ENCODE data around the gene ASPM. TPM values are rescaled to one million over a fixed set of nuclear protein-coding genes. Genes with fewer than 3 reads are reported as not detected.

The ASPM gene
- total RNA-seq, 1 experiment from 2014 or later = 32.8 TPM

- H3K27me3 Mint-ChIP-seq (ENCODE audit: insufficient read depth, unreplicated experiment) = no peaks in the 10 kb centered on the region
- H3K4me1 Mint-ChIP-seq (ENCODE audit: insufficient read depth, unreplicated experiment) = no peaks in the 10 kb centered on the region
- ChIA-PET CTCF (interaction anchor here (0.5 to 1.4 kb wide), 6 partner anchors 9 to 328 kb away, joined by 3 to 12 read pairs (median 4); no protein-coding TSS in a partner anchor), POLR2A (interaction anchor here (0.6 to 1.9 kb wide), 4 partner anchors 9 to 113 kb away, joined by 3 to 8 read pairs (median 4); no protein-coding TSS in a partner anchor)
- no peaks in the 10 kb centered on the region for H3K9me3 Mint-ChIP-seq (ENCODE audit: unreplicated experiment)
- H3K27ac Mint-ChIP-seq (ENCODE audit: low read depth, unreplicated experiment) = no peak overlapping the region
- no TSS peak for BruUV-seq (replicated peaks)
- DNase-seq (ENCODE audit: unreplicated experiment) = no peak
- no peaks in the 10 kb centered on the region for H3K36me3 Mint-ChIP-seq (ENCODE audit: insufficient read depth, unreplicated experiment)
- no peak overlapping the region for H3K4me3 Mint-ChIP-seq (ENCODE audit: unreplicated experiment)
- intact Hi-C loops (cut with micrococcal nuclease) = no loop called here
- no peak for TF ChIP-seq CTCF (IDR thresholded peaks at IDR 0.05; ENCODE audit: unreplicated experiment)
Observed at GRCh38 chr1:197151185-197151584, 4.7 kb upstream of the ASPM start.

GRCh38 chr1:197150336-197151005 lies 4.0 kb upstream of the ASPM start:
- Mint-ChIP-seq H3K9me3 (ENCODE audit: unreplicated experiment) (no peaks in the 10 kb centered on the region), H3K27ac (ENCODE audit: low read depth, unreplicated experiment) (no peak overlapping the region), H3K4me1 (ENCODE audit: insufficient read depth, unreplicated experiment) (no peaks in the 10 kb centered on the region), H3K36me3 (ENCODE audit: insufficient read depth, unreplicated experiment) (no peaks in the 10 kb centered on the region), H3K27me3 (ENCODE audit: insufficient read depth, unreplicated experiment) (no peaks in the 10 kb centered on the region), H3K4me3 (ENCODE audit: unreplicated experiment) (no peak overlapping the region)
- intact Hi-C loops (cut with micrococcal nuclease) = no loop called here
- ChIA-PET CTCF (interaction anchor here (0.6 to 2.5 kb wide), 2 partner anchors 29 to 493 kb away, joined by 3 to 12 read pairs; no protein-coding TSS in a partner anchor), POLR2A (interaction anchor here (0.6 to 1.9 kb wide), 4 partner anchors 8 to 112 kb away, joined by 3 to 8 read pairs (median 4); no protein-coding TSS in a partner anchor)
- no peak for DNase-seq (ENCODE audit: unreplicated experiment)
- no TSS peak for BruUV-seq (replicated peaks)
- no peak for TF ChIP-seq CTCF (IDR thresholded peaks at IDR 0.05; ENCODE audit: unreplicated experiment)

GRCh38 chr1:197149340-197149739 lies 2.9 kb upstream of the ASPM start:
- intact Hi-C loops (cut with micrococcal nuclease) = loop anchor here (10.0 kb wide), 1 partner anchor 405 kb away; no protein-coding TSS in a partner anchor
- H3K27me3 Mint-ChIP-seq (ENCODE audit: insufficient read depth, unreplicated experiment) = no peaks in the 10 kb centered on the region
- H3K27ac Mint-ChIP-seq (ENCODE audit: low read depth, unreplicated experiment) = no peak overlapping the region
- H3K36me3 Mint-ChIP-seq (ENCODE audit: insufficient read depth, unreplicated experiment) = no peaks in the 10 kb centered on the region
- BruUV-seq (replicated peaks) = no TSS peak
- H3K4me1 Mint-ChIP-seq (ENCODE audit: insufficient read depth, unreplicated experiment) = no peaks in the 10 kb centered on the region
- POLR2A ChIA-PET = interaction anchor here (0.6 to 1.4 kb wide), 6 partner anchors 9 to 1195 kb away, joined by 3 to 5 read pairs (median 3); no protein-coding TSS in a partner anchor
- H3K9me3 Mint-ChIP-seq (ENCODE audit: unreplicated experiment) = no peaks in the 10 kb centered on the region
- DNase-seq (ENCODE audit: unreplicated experiment) = no peak
- H3K4me3 Mint-ChIP-seq (ENCODE audit: unreplicated experiment) = no peak overlapping the region
- CTCF ChIA-PET = interaction anchor here (0.5 to 2.5 kb wide), 5 partner anchors 10 to 122 kb away, joined by 3 to 12 read pairs (median 4); no protein-coding TSS in a partner anchor
- TF ChIP-seq CTCF (IDR thresholded peaks at IDR 0.05; ENCODE audit: unreplicated experiment) = no peak

- H3K4me1 Mint-ChIP-seq (ENCODE audit: insufficient read depth, unreplicated experiment) = peaks cover 28% of the 10 kb centered on the region
Observed at GRCh38 chr1:197145446-197146024, 934 bp downstream of the ASPM start.

More at GRCh38 chr1:197145446-197146024, 934 bp downstream of the ASPM start:
- no peaks in the 10 kb centered on the region for H3K27me3 Mint-ChIP-seq (ENCODE audit: insufficient read depth, unreplicated experiment)
- no TSS peak for BruUV-seq (replicated peaks)
- intact Hi-C loops (cut with micrococcal nuclease) = loop anchor here (10.0 kb wide), 1 partner anchor 401 kb away; no protein-coding TSS in a partner anchor
- H3K4me3 Mint-ChIP-seq (ENCODE audit: unreplicated experiment) = peak overlapping the region; percentile 87
- no peaks in the 10 kb centered on the region for H3K9me3 Mint-ChIP-seq (ENCODE audit: unreplicated experiment)
- CTCF ChIA-PET = interaction anchor here (0.7 to 1.0 kb wide), 3 partner anchors 10 to 24 kb away, joined by 3 to 7 read pairs (median 4); no protein-coding TSS in a partner anchor
- peaks cover 6% of the 10 kb centered on the region for H3K36me3 Mint-ChIP-seq (ENCODE audit: insufficient read depth, unreplicated experiment)
- H3K27ac Mint-ChIP-seq (ENCODE audit: low read depth, unreplicated experiment) = peak overlapping the region; percentile 89
- no peak for TF ChIP-seq CTCF (IDR thresholded peaks at IDR 0.05; ENCODE audit: unreplicated experiment)
- DNase-seq (ENCODE audit: unreplicated experiment) = peak; percentile 52
- POLR2A ChIA-PET = interaction anchor here (0.7 to 1.0 kb wide), 11 partner anchors 8 to 1784 kb away, joined by 3 to 13 read pairs (median 4); no protein-coding TSS in a partner anchor

Measured in MCF 10A (cell line).